HG02759 (cell line): Measurements from ENCODE around the gene TTC34.
A peak's percentile ranks its signal among the peaks of the same experiment; 100 is the strongest.

ENCODE experiments used
- ATAC-seq: cut with Tn5 transposase; IDR thresholded peaks from one replicate; pipeline ENCODE4 v1.9.1; 2021; ENCODE audit warnings: mild to moderate bottlenecking, moderate library complexity; ENCODE audit not compliant: unreplicated experiment

The TTC34 gene

DNA sequence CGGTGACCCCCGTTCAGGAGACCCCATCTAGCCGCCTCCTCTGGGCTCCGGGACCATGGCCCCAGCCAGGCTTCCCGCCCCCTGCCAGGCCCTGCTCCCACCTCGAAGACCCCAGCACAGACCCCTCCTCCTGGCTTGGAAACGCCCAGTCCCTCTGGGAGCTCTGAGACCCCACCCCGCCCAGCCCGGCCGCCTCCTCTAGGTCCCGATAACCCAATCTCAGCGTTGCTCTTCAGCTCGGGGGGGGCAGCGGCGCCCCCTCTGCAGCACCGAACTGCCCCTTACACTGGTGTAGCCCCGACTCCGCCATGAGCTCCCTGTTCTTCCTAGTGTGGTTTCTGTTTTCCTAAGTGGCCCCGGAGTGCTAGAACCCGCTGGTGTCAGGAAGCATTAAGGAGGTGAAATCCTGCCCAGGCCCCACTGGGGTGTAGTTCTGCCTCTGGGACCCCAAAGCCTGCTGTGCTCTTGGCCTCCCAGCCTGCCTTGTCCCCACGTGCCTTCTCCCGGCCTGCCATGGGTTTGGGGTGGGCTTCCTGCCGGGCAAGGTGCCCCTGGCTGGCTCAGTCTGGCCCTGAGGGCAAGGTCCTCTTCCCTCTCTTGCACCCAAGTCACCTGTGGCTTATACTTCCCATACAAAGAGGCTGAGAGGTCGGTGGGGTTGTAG lies 157.9 kb downstream of the TTC34 start:
- no peak for ATAC-seq

DNA sequence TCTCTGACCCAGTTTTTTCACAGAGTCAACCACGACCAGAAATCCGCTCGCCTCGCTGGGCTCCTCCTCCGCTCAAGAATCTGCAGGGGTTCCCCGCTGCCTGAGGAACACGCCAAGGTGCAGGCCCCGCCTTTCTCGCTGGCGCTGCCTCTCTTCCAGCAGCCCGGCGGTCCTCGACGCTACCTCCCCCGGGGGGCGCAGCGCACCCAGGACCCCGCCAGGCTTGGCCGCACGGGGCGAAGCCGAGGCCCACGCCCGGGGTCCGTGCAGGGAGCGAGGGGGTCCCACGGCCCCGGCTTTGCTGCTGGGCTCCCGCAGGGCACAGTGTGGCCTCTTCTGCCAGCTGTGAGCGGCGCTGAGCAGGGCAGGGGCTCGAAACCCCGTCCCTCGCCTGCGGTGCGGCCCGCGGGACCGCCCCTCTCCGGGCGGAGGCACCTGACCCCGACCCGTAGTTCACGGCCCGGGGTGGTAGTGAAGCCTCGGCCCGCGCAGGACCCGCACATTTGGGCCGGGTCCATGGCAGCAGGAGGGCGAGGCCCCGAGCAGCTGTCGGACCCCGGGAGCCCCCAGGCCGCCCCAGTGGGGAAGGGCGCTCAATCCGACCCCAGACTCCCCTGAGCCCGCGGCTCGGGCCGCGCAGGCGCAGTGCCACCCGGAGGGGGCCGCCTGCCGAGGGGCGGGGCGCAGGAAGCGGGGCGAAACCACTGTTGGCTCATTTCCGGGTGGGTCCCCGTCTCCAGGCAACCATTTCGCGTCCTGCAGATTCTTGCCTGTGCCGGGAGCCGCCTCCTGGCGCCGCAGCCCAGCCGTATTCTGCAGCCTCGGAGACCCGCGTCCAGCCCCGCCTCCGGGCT lies 158.7 kb downstream of the TTC34 start:
- ATAC-seq: peak; percentile 74

DNA sequence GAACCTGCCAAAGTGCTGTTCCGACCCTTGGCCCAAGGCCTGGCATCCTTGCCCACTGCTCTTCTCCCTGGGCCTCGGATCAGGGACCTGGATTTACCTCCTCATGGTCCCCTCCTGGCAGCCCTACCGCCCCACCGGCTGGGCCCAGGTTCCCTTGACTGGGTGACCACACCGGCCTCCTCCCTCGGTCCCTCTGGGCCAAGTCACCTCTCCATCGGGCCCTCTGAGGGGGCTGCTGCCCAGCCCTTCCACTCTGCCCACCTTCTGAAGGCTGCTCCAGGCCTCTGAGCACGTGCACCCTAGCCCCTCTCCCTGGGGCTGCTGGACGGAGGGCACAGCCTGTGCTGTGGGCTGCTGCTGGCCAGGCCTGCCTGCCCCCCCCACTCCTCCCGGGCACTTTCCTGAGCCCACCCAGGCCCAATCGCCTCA lies 159.3 kb downstream of the TTC34 start:
- no peak for ATAC-seq

DNA sequence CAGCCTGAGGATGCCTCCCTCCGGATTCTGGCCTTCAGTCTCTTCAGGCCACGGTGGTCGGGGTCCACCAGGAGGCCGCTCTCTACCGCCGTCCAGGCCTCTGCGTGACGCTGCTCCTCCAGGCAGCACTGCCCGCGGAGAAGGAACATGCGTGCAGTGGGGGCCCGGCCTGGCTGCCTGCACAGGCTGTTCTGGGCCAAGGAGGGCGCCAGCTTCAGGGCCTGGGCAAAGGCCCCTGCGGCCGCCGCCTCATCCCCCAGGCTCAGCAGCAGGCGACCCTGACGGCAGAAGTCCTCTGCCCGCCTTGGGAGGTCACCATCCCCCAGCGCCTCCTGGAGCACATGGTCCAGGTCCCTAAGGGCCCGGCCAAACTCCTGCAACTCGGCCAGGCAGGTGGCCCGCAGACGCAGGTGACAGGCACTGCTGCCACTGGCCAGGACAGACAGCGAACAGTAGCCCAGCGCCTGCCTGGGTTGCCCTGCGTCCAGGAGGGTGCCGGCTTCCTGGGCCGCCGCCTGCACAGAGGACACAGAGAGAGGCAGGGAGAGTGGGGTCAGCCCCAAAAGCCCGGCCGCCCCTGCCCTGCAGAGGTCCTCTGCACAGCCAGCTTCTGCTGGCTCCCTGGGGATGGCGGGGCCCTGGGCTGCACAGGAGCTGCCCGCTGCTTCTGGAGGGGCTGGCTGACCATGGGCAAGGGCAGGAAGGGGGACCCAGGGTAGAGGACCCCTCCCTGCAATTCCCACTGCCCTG lies 159.9 kb downstream of the TTC34 start:
- ATAC-seq: no peak

DNA sequence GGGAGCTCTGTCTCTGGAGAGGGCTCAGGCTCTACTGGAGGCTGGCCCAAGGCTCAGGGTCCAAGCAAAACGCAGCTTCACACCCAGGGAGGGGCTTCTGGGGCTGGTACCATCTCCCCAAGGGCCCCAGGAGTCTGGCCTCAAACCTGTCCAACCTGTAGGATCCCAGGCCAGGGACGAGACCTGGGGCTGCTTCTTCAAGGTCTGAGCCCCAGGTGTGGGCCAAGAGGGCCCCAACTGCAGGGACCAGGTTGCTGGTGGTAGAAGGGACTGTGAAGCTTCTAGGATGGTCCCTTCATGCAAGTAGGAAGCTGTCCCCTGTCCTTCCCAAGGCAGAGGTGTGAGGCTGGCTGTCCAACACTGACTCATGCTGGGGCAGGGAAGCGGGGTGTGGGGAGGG lies 160.9 kb downstream of the TTC34 start:
- ATAC-seq: no peak

DNA sequence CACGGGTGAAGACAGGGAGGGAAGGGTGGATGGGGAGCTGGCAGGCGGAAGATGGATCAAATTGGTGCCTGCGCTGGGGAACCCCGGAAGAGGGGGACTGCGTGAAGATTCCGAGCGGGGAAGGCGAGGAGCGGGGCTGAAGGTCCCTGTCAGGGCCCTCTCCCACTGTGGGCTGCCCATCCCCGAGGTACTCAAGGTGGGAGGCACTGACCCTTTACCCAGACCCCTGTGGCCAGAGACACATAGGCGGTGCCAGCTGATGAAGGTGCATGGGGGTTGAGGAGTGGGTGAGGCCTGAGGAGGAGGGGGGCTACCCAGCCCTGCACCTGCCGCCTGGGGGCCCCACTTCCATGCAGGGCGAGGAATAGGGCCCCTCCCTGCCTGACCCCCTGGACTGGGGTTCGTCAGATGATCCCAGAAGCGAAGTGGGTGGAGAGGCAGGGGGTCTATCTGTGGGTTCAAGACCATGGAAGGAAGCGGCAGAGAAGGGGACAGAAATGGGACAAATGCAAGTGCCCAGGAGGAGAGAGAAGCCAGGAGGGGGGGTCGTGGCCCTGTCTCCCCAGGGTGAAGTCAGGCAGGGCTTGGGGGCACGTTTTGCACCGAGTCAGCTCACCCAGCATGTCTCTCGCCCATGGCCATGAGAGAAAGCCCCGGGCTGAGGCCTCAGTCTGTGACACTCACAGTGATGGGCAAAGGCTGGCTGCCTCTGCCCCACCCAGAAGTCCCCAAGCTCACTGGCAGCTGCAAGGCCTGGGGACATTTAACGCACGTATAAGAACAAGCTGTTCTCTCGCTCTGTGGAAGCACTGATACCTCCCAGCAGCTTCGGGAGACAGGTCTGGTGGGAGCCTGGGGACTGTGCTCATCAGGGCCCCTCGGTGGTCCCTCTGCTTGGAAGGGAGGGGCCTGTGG lies 161.6 kb downstream of the TTC34 start:
- ATAC-seq: no peak

DNA sequence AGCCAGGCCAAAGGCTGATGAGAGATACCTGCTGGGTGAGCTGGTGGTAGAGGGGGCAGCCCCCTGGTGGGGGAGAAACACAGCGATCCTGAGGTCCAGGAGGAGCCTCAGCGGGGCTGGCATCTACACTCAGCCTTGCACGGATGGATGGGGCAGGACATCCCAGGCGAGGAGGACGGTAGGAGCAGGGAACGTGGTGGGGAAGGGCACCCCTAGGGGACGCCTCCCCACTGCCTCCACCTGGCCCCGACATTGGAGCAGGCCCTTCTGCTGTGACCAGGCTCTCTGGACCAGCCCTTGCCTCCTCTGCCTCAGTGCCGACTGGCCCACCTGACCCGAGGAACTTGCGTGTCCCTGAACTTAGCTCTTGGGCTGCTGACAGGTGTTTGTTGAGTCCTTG lies 162.3 kb downstream of the TTC34 start:
- ATAC-seq: no peak

DNA sequence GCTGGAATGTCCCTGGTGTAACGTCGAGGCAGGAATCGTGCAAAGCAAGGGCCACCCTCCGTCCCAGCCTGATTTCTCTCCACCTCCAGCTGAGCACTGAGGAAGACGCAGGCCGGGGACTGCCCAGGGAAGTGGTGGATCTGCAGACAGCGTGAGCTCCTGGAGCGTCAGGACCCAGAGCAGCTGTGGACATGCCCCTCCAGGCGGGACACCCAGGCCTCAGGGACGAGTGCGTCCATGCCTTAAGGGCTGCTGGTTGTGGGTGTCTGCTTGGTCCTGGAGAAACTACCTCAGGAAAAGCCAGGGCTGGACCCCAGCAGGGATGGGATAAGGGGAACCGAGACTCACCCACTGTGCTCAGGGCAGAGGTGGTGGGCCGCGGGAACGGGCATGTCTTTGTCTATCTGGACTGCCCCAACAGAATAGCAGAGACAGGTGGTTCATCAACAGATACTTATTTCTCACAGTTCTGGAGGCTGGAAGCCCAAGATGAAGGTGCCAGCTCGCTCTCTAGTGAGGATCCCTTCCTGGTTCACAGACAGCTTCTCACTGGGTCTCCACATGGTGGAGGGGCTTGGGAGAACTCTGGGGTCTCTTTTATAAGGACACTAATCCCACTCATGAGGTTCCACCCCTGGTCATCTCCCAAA lies 162.9 kb downstream of the TTC34 start:
- no peak for ATAC-seq

DNA sequence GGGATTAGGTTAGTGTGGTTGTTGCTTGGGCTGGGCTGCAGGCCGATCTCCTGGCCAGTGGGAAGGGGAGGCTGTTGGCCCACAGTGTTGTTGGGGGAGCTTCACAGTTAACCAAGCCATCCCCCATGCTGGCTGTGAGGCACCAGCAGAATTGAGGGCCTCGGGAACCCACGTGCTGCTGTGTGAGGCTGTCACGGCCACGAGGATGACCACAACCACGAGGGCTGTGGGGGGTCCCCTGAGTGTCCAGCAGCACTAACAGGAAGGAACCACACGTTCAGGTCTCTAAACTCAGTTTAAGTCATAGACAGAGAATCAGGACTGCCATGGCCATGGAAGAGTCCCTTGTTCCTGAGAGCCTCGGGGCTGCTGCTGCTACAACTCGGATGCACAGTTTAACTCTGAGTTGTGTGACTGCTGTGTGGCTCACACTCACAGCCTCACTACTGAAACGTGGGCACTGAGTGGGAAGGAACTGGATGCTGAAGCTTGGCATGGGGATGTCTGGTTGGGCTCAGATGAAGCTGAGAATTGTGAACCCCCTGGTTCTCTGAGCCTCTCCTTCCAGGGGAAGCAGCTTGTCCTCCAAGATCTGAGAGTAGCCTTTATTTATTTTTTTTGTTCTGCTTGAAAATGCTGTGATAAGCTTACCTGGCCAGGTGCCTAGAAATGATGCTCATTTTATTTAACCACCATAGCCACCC lies 163.9 kb downstream of the TTC34 start:
- no peak for ATAC-seq

DNA sequence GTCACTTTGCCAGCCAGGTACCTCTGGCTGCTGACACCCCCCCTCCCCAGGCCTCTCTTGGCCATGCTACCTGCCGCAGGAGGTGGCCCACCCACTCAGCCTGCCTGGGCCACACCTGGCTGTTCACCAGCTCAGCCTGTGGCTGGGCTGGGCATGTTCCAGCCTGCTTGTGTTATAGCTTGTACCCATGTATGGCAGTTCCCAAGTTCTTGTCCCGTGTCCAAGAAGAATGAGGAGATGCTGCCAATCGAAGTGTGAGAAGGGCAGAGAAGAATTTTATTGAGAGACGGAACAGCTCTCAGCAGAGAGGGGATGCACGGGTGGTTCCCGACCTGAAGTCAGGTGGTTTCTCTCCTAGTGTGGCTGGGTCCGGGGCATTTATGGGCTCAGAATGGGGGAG lies 164.8 kb downstream of the TTC34 start:
- ATAC-seq: no peak

DNA sequence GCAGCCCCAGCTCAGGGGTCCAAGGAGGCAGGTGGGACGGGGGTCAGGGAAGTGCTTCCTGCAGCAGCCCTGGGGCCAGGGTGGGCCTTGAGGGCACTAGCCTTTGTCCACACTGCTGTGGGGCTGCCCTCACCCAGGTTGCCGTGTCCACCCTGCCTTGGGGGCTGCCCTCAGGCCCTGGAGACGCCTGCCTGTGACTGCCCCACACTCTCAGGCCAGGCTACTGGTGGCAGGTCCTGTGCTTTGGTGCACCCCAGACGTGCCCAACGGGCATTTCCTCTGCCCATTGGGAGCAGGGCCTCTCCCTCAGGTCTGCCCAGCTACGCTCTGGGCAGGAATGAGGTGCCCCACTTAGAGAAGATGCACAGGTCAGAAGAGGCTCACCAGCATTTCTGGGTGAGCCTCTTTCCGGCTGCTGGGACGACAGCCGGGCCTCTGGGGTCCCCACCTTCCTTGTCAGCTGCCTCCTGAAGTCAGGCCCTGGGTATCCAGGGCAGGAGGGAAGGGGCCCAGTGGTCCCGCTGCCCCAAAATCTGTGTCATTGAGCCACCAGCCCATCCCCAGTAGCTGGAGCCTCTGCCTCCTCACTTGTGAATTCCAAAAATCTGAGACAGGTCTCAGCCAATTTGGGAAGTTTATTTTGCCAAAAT lies 166.0 kb downstream of the TTC34 start:
- ATAC-seq: no peak

DNA sequence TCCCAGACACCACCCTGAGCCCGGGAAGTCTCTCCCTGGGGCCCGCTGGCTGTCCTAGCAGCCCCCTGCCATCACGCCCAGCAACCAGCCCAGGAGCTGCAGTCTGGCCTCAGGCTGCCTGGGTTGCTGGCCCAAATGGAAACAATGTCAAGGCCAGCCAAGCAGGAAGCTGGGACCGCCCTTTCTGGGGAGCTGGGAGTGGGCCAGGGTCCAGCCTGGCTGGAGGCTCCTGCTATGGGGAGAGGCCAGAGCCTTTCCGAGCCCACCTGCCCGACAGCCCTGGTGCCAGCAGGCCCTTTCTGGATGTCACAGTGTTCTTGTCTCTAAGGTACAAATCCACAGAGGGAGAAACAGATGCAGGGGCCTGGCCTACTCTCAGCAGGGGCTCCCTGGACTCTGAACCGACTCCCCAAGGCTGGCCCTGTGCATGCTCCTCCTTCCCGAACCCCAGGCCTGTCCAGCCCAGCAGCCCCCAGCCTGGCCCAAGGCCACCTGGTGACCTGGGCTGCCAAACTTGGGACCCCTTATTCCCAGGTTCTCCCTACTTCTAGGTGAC lies 167.5 kb downstream of the TTC34 start:
- ATAC-seq: no peak

DNA sequence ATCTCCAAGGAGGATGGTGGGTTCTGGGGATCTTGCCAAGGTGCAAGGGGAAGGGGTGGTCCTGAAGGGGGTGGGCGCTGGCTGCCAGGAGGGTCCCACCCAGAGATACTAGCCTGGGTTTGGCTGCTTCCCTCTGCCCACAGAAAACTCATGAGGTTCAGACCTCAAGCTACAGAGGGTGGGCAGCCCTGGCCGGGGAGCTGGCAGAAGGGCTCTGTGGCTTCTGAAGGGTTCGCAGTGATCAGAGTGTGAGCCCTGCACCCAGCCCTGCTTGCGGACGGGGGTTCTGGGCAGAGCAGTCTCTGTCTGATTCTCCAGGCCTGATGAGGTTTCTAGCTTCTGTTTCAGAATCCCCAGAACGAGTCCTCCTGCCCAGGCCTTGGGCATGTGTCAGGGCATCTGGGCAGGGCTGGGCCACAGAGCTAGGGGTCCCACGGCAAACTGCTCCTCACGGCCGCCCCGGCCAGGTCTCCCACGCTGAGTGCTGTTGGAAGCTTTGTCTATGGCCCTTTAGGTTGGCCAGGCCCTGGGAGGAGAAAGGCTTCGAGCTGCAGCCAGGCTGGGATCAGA lies 168.0 kb downstream of the TTC34 start:
- ATAC-seq: no peak

DNA sequence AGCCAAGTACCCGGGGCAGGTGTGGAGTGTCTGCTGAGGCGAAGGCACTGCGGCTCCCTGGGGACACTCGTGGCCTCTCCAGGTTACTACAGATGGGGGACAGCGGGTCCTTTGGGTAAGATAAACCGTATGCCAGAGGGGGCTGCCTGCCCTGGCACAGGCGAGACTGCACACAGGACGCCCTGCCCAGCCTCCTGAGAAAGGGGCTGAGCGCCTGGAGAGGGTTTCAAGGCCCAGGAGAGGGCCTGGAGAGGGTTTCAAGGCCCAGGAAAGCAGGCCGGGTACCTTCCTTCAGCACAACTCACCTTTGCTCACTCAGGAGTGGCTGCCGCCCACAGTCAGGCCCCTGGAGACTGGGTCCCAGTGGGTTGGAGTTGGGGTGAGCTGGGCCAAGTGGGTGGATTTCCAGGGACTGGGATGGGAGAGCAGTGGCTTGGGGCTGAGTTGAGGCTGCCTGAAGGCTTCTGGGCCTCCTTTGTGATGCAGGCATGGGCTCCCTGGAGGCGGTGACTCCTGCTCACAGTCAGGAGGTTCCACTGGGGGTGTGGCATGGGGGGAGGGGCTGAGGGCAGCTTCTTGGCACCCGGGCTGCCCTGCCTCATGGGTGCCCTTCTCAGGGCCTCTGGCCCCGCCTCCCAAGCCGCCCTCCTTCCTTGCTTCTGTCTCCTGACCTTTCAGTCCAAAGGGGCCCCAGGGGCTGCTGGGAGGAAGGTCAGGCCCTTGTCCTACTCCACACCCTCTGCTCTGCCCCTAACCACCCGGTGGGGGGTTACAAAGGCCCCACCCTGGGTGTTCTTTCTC lies 168.7 kb downstream of the TTC34 start, which contains the start of gene MMEL1:
MMEL1 (minus strand) TSS at position 456 of the 801 bp plus-strand sequence. CDS start 3,532 bp downstream, outside the sequence.
- ATAC-seq: no peak

DNA sequence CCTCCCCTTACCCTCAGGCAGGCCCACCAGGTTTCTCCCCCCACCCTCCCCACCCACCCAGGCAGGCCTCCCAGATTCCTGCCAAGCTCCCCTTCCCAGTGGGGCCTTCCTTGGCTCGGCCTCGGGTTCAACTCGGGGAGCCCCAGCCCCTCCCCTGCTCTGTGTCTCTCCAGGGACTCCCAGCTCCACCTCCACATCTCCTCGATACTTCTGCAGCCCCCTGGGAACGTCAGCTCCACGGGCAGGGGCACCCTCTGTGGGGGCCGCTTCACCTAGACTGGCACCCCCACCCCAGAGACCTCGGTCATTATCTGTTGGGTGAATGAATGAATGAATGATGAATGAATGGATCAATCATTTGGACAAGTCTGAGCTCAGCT lies 169.5 kb downstream of the TTC34 start:
- no peak for ATAC-seq

DNA sequence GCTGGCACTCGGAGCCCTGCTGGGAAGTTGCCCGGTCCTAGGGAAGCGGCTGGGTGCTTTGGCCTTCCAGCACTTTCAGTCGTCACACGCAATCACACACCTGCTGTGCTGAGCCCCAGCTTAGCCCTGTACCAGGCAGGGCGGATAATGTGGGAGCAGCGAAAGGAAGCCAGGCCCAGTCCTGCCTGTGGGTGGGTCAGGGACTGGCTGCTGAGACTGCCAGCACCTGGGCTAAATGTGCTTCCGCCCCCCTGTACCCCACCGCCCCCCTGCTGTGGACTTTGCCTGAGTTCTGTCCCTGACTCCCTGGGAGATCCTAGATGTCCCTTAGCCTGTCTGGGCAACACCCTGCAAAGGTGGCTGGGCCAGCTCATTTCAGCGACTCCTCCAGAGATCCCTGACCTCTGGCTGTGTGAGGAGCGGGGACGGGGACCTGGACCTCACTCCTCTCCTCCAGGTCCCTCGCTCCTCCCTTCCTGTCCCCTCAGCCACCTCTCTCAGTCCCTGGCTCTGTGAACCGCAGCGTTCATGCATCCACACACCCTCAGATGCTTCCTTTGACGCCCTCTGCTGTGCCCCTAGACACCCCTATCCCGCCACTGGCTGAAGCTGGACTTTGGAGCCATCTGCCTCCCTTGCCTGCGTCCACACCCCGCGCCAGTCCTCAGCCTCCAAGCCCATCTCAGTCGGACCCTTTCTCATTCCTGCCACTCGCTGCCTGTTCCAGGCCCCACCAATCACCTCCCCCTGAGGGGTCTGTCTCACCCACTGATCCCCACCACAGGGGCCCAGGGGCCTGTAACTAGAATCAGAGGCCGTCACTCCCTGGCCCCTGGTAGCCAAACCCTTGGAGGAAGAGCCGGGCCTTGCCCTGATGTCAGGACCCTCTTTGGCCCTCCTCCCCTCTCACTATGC lies 170.1 kb downstream of the TTC34 start:
- ATAC-seq: no peak
